ENCODE measurements around the gene MGMT. TPM values are rescaled to one million over a fixed set of nuclear protein-coding genes. Genes with fewer than 3 reads are reported as not detected.

The MGMT gene
- polyA plus RNA-seq, 1 of the 3 experiments (the other 2 are of a cell fraction), result 10.8 TPM

GRCh38 chr10:129787557-129787956, 320.5 kb downstream of the MGMT start:
- CTCF ChIA-PET, result no interaction called here
- POLR2A ChIA-PET, result no interaction called here

GRCh38 chr10:129788215-129788614, 321.2 kb downstream of the MGMT start:
- Histone ChIP-seq H3K27me3 (ENCODE audit: insufficient read depth) (no peaks in the 10 kb centered on the region), H3K9me3 (no peaks in the 10 kb centered on the region; the same call in 1 of the 2 replicates), H3K4me1 (ENCODE audit: control insufficient read depth in 1 of 2, insufficient read depth in 2 of 2, low read depth in 1 of 2, low read length in 1 of 2) (no peaks in the 10 kb centered on the region), H2AFZ (ENCODE audit: low read depth) (no peak overlapping the region), H3K9me2 (no peaks in the 10 kb centered on the region), H3K79me2 (ENCODE audit: insufficient read depth) (no peaks in the 10 kb centered on the region), H4K20me1 (ENCODE audit: insufficient read depth) (no peaks in the 10 kb centered on the region), H3K27ac (ENCODE audit: low read depth in 2 of 2, low read length in 1 of 2) (no peak overlapping the region), H3F3A (replicated peaks; ENCODE audit: insufficient read depth) (no peaks in the 10 kb centered on the region), H3K4me3 (ENCODE audit: low read depth in 2 of 2, low read length in 1 of 2) (no peak overlapping the region), H3K4me2 (no peak overlapping the region), H3K9ac (no peak overlapping the region), H3K36me3 (replicated peaks in 1 of 2; ENCODE audit: control insufficient read depth in 1 of 2, insufficient read depth in 2 of 2, low read length in 1 of 2) (no peaks in the 10 kb centered on the region)
- CTCF ChIA-PET, result no interaction called here
- POLR2A ChIA-PET, result no interaction called here
- no peak for DNase-seq
- WGBS (ENCODE audit: low lambda C conversion rate), result 62% methylated on average over 5 of the region's 10 CpGs
- TF ChIP-seq POLR2AphosphoS5 (IDR thresholded peaks at IDR 0.05; ENCODE audit: low read depth, low read length), result no peak
- no peak for TF ChIP-seq IRF3 (IDR thresholded peaks at IDR 0.05; ENCODE audit: low read depth, low read length)
- no peak for TF ChIP-seq RAD21 (IDR thresholded peaks at IDR 0.05; ENCODE audit: low read length)
- TF ChIP-seq, protein P1, sequence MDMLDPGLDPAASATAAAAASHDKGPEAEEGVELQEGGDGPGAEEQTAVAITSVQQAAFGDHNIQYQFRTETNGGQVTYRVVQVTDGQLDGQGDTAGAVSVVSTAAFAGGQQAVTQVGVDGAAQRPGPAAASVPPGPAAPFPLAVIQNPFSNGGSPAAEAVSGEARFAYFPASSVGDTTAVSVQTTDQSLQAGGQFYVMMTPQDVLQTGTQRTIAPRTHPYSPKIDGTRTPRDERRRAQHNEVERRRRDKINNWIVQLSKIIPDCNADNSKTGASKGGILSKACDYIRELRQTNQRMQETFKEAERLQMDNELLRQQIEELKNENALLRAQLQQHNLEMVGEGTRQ (IDR thresholded peaks at IDR 0.05; ENCODE audit: borderline replicate concordance, low read depth, low read length), result no peak
- TF ChIP-seq ZBTB33 (IDR thresholded peaks at IDR 0.05; ENCODE audit: borderline replicate concordance, low read depth), result no peak
- no peak for TF ChIP-seq FOXM1 (IDR thresholded peaks at IDR 0.05; ENCODE audit: low read depth)
- TF ChIP-seq MXI1 (IDR thresholded peaks at IDR 0.05; ENCODE audit: low read depth, low read length), result no peak

More at GRCh38 chr10:129787557-129787956, 320.5 kb downstream of the MGMT start:
- WGBS (ENCODE audit: low lambda C conversion rate), result 39% methylated on average over 5 of the region's 5 CpGs
- TF ChIP-seq EP300 (IDR thresholded peaks at IDR 0.05; ENCODE audit: borderline replicate concordance in 1 of 2, low read depth in 1 of 2, low read length in 1 of 2) (no peak), POLR2AphosphoS5 (IDR thresholded peaks at IDR 0.05; ENCODE audit: low read depth, low read length) (no peak), SIN3A (IDR thresholded peaks at IDR 0.05; ENCODE audit: borderline replicate concordance, low read depth, low read length) (no peak), MXI1 (IDR thresholded peaks at IDR 0.05; ENCODE audit: low read depth, low read length) (no peak), REST (IDR thresholded peaks at IDR 0.05; ENCODE audit: low read depth, low read length) (no peak), IRF3 (IDR thresholded peaks at IDR 0.05; ENCODE audit: low read depth, low read length) (no peak), MEF2A (IDR thresholded peaks at IDR 0.05; ENCODE audit: borderline replicate concordance, low read depth) (no peak), NFIC (IDR thresholded peaks at IDR 0.05; ENCODE audit: borderline replicate concordance) (no peak), RAD21 (IDR thresholded peaks at IDR 0.05; ENCODE audit: low read length) (no peak), TEAD4 (IDR thresholded peaks at IDR 0.05; ENCODE audit: borderline replicate concordance, insufficient read depth) (no peak)
- no peaks in the 10 kb centered on the region; the same call in 1 of the 2 replicates for H3K9me3 ChIP-seq
- H3K4me2 ChIP-seq, result no peak overlapping the region
- H3F3A ChIP-seq (replicated peaks; ENCODE audit: insufficient read depth), result no peaks in the 10 kb centered on the region
- H3K9ac ChIP-seq, result no peak overlapping the region
- DNase-seq, result no peak
- H3K27ac ChIP-seq (ENCODE audit: low read depth in 2 of 2, low read length in 1 of 2), result no peak overlapping the region
- no peak overlapping the region for H2AFZ ChIP-seq (ENCODE audit: low read depth)
- H3K4me1 ChIP-seq (ENCODE audit: control insufficient read depth in 1 of 2, insufficient read depth in 2 of 2, low read depth in 1 of 2, low read length in 1 of 2), result no peaks in the 10 kb centered on the region
- no peaks in the 10 kb centered on the region for H4K20me1 ChIP-seq (ENCODE audit: insufficient read depth)
- H3K36me3 ChIP-seq (replicated peaks in 1 of 2; ENCODE audit: control insufficient read depth in 1 of 2, insufficient read depth in 2 of 2, low read length in 1 of 2), result no peaks in the 10 kb centered on the region
- no peaks in the 10 kb centered on the region for H3K27me3 ChIP-seq (ENCODE audit: insufficient read depth)
- H3K79me2 ChIP-seq (ENCODE audit: insufficient read depth), result no peaks in the 10 kb centered on the region
- H3K9me2 ChIP-seq, result no peaks in the 10 kb centered on the region
- no peak overlapping the region for H3K4me3 ChIP-seq (ENCODE audit: low read depth in 2 of 2, low read length in 1 of 2)

Measured in SK-N-SH (cell line).